ENCODE data around the gene TMEM101.

DNA sequence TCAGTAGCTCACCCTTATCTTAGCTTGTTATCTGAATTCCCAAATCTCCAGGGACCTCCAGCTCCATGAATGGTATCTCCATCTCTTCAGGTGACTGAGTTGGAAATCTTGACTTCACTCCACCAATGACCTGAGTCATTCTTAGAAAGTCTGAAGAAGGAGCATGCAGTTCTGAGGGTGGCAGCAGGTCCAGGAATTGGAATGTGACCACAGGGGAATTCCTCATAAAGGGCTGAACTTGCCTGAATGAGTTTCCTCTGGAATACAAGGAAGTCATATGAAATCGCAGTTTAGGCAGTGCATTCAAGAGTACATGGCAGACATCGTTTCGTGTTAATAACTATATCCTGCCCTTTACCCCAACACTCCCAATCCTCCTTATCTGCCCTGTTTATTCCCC is 48.5 kb downstream of the TMEM101 start:
- no peak for TF ChIP-seq CTCF (IDR thresholded peaks at IDR 0.05; ENCODE audit: poor library complexity)
- TF ChIP-seq EZH2 (IDR thresholded peaks at IDR 0.05; ENCODE audit: borderline replicate concordance), result no peak

All from hepatocyte (in vitro differentiated cells).